IMR-90 (cell line): Measurements from ENCODE around the gene EPHA5. TPM values are rescaled to one million over a fixed set of nuclear protein-coding genes. Genes with fewer than 3 reads are reported as not detected.

Experiments used
- ATAC-seq: fragments of 200-7000 bp; cut with Tn5 transposase; 2 replicates; pipeline ENCODE4 v1.9.1; 2020; ENCODE audit warnings: low read depth, mild to moderate bottlenecking, moderate library complexity
- BruUV-seq: library from RNA; stranded (reverse); fragments of 400-500 nt; replicated peaks from 2 replicates; lab custom pipeline; 2021; lab: Mats Ljungman, UMichigan
- CTCF ChIA-PET: fragments of 300-600 bp; formaldehyde crosslinking; extraction: SDS; loops from one replicate; lab custom pipeline; 2021; ENCODE audit warnings: antibody characterized with exemption; lab: Yijun Ruan, JAX
- POLR2A ChIA-PET: fragments of 300-600 bp; sonication (Branson Sonifier 250); formaldehyde crosslinking; loops from one replicate; lab custom pipeline; 2022; ENCODE audit warnings: antibody characterized with exemption; ENCODE audit not compliant: unreplicated experiment; lab: Charles Lee
- DNase-seq: peaks from one replicate; pipeline ENCODE4 v3.0.0; 2013
- H2AFZ ChIP-seq: replicated peaks from 2 replicates; pipeline ENCODE3; 2013; ENCODE audit warnings: low read length, mild to moderate bottlenecking; ENCODE audit not compliant: poor library complexity
- H2AK5ac ChIP-seq: 2 replicates; pipeline ENCODE4 v1.6.1; 2013; ENCODE audit warnings: low read depth, low read length, inconsistent platforms
- H2AK9ac ChIP-seq: replicated peaks from 2 replicates; pipeline ENCODE3; 2013; ENCODE audit warnings: mild to moderate bottlenecking, low read depth, low read length, moderate library complexity; ENCODE audit not compliant: poor library complexity
- H2BK120ac ChIP-seq: 2 replicates; pipeline ENCODE4 v1.6.1; 2013; ENCODE audit warnings: low read depth, low read length, inconsistent platforms
- H2BK15ac ChIP-seq: 3 replicates; pipeline ENCODE4 v1.6.1; 2013; ENCODE audit warnings: low read depth, low read length, inconsistent platforms
- H2BK20ac ChIP-seq: 2 replicates; pipeline ENCODE4 v1.6.1; 2013; ENCODE audit warnings: low read depth, mild to moderate bottlenecking, inconsistent platforms, low read length, moderate library complexity
- H2BK5ac ChIP-seq: 2 replicates; pipeline ENCODE4 v1.6.1; 2013; ENCODE audit warnings: mild to moderate bottlenecking, low read depth, low read length, inconsistent platforms; ENCODE audit not compliant: poor library complexity, severe bottlenecking
- H3K14ac ChIP-seq: replicated peaks from 2 replicates; pipeline ENCODE4 v1.6.1; 2013; ENCODE audit warnings: low read depth, low read length, inconsistent platforms
- H3K18ac ChIP-seq: 2 replicates; pipeline ENCODE4 v1.6.1; 2013; ENCODE audit warnings: low read depth, low read length, control low read depth
- H3K23ac ChIP-seq: 2 replicates; pipeline ENCODE4 v1.6.1; 2013; ENCODE audit warnings: low read depth, low read length, inconsistent platforms
- H3K27ac ChIP-seq: 2 replicates; pipeline ENCODE4 v1.5.1; 2013; ENCODE audit warnings: mild to moderate bottlenecking, control low read depth, low read length; ENCODE audit not compliant: insufficient read depth
- H3K27me3 ChIP-seq: 2 replicates; pipeline ENCODE4 v1.6.1; 2013; ENCODE audit warnings: low read length; ENCODE audit not compliant: control insufficient read depth, insufficient read depth
- H3K36me3 ChIP-seq: 2 replicates; pipeline ENCODE4 v1.6.1; 2013; ENCODE audit warnings: low read length, mixed read lengths; ENCODE audit not compliant: control insufficient read depth, insufficient read depth
- H3K4ac ChIP-seq: 2 replicates; pipeline ENCODE4 v1.6.1; 2013; ENCODE audit warnings: low read depth, low read length, inconsistent platforms
- H3K4me1 ChIP-seq: 2 replicates; pipeline ENCODE4 v1.6.1; 2013; ENCODE audit warnings: low read length, mixed read lengths; ENCODE audit not compliant: control insufficient read depth, insufficient read depth
- H3K4me2 ChIP-seq: 2 replicates; pipeline ENCODE4 v1.6.1; 2013; ENCODE audit warnings: low read depth, mild to moderate bottlenecking, control low read depth, low read length, moderate library complexity
- H3K4me3 ChIP-seq: 2 replicates; pipeline ENCODE4 v1.5.1; 2013; ENCODE audit warnings: low read depth, mild to moderate bottlenecking, control low read depth, low read length, moderate library complexity; ENCODE audit not compliant: insufficient read depth
- H3K56ac ChIP-seq: 2 replicates; pipeline ENCODE4 v1.6.1; 2013; ENCODE audit warnings: low read length, inconsistent platforms; ENCODE audit not compliant: insufficient read depth; ENCODE audit errors: extremely low read depth
- H3K79me1 ChIP-seq, 2 experiments: 2 replicates each; pipeline ENCODE4 v1.6.1; 2013; ENCODE audit warnings: low read length in 2 of 2, inconsistent platforms in 1 of 2, low read depth in 1 of 2
- H3K9ac ChIP-seq: 2 replicates; pipeline ENCODE4 v1.6.1; 2013; ENCODE audit warnings: low read depth, low read length, control low read depth
- H3K9me1 ChIP-seq: 2 replicates; pipeline ENCODE4 v1.6.1; 2013; ENCODE audit warnings: low read length, inconsistent platforms; ENCODE audit not compliant: insufficient read depth
- H3K9me3 ChIP-seq: 2 replicates; pipeline ENCODE4 v1.6.1; 2013; ENCODE audit warnings: low read length; ENCODE audit not compliant: control insufficient read depth, insufficient read depth
- H4K20me1 ChIP-seq: 2 replicates; pipeline ENCODE4 v1.6.1; 2013; ENCODE audit warnings: low read length, inconsistent platforms; ENCODE audit not compliant: insufficient read depth
- H4K5ac ChIP-seq: 2 replicates; pipeline ENCODE4 v1.6.1; 2013; ENCODE audit warnings: mild to moderate bottlenecking, low read depth, low read length, control low read depth
- H4K8ac ChIP-seq, 2 experiments: 2 replicates each; pipeline ENCODE4 v1.6.1; 2013; ENCODE audit warnings: low read depth in 2 of 2, low read length in 2 of 2, control low read depth in 1 of 2, inconsistent platforms in 1 of 2
- H4K91ac ChIP-seq: 2 replicates; pipeline ENCODE4 v1.6.1; 2013; ENCODE audit warnings: low read depth, low read length, inconsistent platforms; ENCODE audit not compliant: insufficient read depth
- BHLHE40 ChIP-seq: fragments of 150-350 bp; IDR thresholded peaks from 2 replicates; pipeline ENCODE4 v1.6.1; 2016; ENCODE audit warnings: mild to moderate bottlenecking, low read depth, low read length
- CEBPB ChIP-seq: IDR thresholded peaks from 2 replicates; pipeline ENCODE4 v1.6.1; 2012; ENCODE audit warnings: low read depth, low read length, improper control_type of control experiment
- CHD1 ChIP-seq: IDR thresholded peaks from 2 replicates; pipeline ENCODE4 v1.6.1; 2012; ENCODE audit warnings: low read depth, low read length, improper control_type of control experiment
- FOS ChIP-seq: fragments of 150-350 bp; IDR thresholded peaks from 2 replicates; pipeline ENCODE4 v1.6.1; 2016; ENCODE audit warnings: low read depth, low read length
- MAFK ChIP-seq: IDR thresholded peaks from 2 replicates; pipeline ENCODE4 v1.6.1; 2012; ENCODE audit warnings: low read depth, low read length, improper control_type of control experiment
- MAZ ChIP-seq: IDR thresholded peaks from 2 replicates; pipeline ENCODE4 v1.6.1; 2012; ENCODE audit warnings: low read depth, mild to moderate bottlenecking, low read length, improper control_type of control experiment, moderate library complexity, borderline replicate concordance
- MXI1 ChIP-seq: IDR thresholded peaks from 2 replicates; pipeline ENCODE4 v1.6.1; 2012; ENCODE audit warnings: low read depth, mild to moderate bottlenecking, low read length, moderate library complexity, borderline replicate concordance
- NFE2L2 ChIP-seq: fragments of 150-350 bp; IDR thresholded peaks from 2 replicates; pipeline ENCODE4 v1.6.1; 2016; ENCODE audit warnings: low read depth, mild to moderate bottlenecking, low read length
- POLR2A ChIP-seq: IDR thresholded peaks from 2 replicates; pipeline ENCODE4 v1.6.1; 2012; ENCODE audit warnings: mild to moderate bottlenecking, low read depth, low read length
- RAD21 ChIP-seq: IDR thresholded peaks from 2 replicates; pipeline ENCODE4 v1.6.1; 2012; ENCODE audit warnings: low read length, improper control_type of control experiment
- RCOR1 ChIP-seq: IDR thresholded peaks from 2 replicates; pipeline ENCODE4 v1.6.1; 2012; ENCODE audit warnings: mild to moderate bottlenecking, low read length, improper control_type of control experiment; ENCODE audit not compliant: insufficient replicate concordance
- RFX5 ChIP-seq: IDR thresholded peaks from 2 replicates; pipeline ENCODE4 v1.8.0; 2012; ENCODE audit warnings: low read depth, mild to moderate bottlenecking, low read length, moderate library complexity
- SMC3 ChIP-seq: fragments of 150-350 bp; IDR thresholded peaks from 2 replicates; pipeline ENCODE4 v1.6.1; 2016; ENCODE audit warnings: low read depth, mild to moderate bottlenecking, antibody characterized with exemption, low read length, moderate library complexity
- WGBS, 2 experiments: methylation state at CpG; one replicate each; pipeline versions ENCODE4 v1.1.5 to v1.1.7; 2013; ENCODE audit warnings: missing lambda C conversion rate in 2 of 2; ENCODE audit not compliant: insufficient read length in 1 of 2; ENCODE audit errors: extremely low coverage in 2 of 2; 5-methylcytosine and 5-hydroxymethylcytosine counted together
- dilution Hi-C: fragments of 300-500 bp; cut with HindIII; formaldehyde crosslinking; loops from one replicate; pipeline ENCODE4 v1.14.3; 2018; ENCODE audit warnings: low sequenced_read_pairs; ENCODE audit not compliant: unreplicated experiment
- in situ Hi-C: fragments of 300-500 bp; cut with MboI; formaldehyde crosslinking; loops from 3 replicates; pipeline ENCODE4 v1.14.3; 2019; ENCODE audit warnings: low sequenced_read_pairs, inconsistent platforms, mixed read lengths
- intact Hi-C: fragments of 100-400 bp; cut with micrococcal nuclease; formaldehyde crosslinking; loops from 2 replicates; pipeline ENCODE4 v1.10.0; 2022
- polyA plus RNA-seq, 3 experiments: library from polyadenylated mRNA; depleted of rRNA; stranded (reverse); fragments of >200 nt; gene quantifications; 2 replicates each; pipeline ENCODE4 v1.2.3, GENCODE V29; 2012; ENCODE audit warnings: low replicate concordance in 1 of 3
- total RNA-seq: library from RNA; depleted of rRNA; stranded (reverse); fragments of >200 nt; gene quantifications from 2 replicates; pipeline ENCODE4 v1.2.3, GENCODE V29; 2012
- TF ChIP-seq, protein P1 (sequence below): fragments of 150-350 bp; IDR thresholded peaks from 2 replicates; pipeline ENCODE4 v1.6.1; 2016; ENCODE audit warnings: low read depth, mild to moderate bottlenecking, low read length, moderate library complexity, borderline replicate concordance
- TF ChIP-seq, protein P2 (sequence below): conservative IDR thresholded peaks from 2 replicates; pipeline ENCODE4 v1.5.1; 2012; ENCODE audit warnings: mild to moderate bottlenecking, low read depth, low read length, improper control_type of control experiment
- TF ChIP-seq, protein P3 (sequence below): fragments of 150-350 bp; IDR thresholded peaks from 2 replicates; pipeline ENCODE4 v1.6.1; 2017; ENCODE audit warnings: mild to moderate bottlenecking, antibody characterized with exemption, low read length, low read depth

Gene EPHA5
- total and polyA plus RNA-seq, 2 of the 4 experiments (the other 2 are of a cell fraction) = 0.07 to 0.18 TPM

DNA sequence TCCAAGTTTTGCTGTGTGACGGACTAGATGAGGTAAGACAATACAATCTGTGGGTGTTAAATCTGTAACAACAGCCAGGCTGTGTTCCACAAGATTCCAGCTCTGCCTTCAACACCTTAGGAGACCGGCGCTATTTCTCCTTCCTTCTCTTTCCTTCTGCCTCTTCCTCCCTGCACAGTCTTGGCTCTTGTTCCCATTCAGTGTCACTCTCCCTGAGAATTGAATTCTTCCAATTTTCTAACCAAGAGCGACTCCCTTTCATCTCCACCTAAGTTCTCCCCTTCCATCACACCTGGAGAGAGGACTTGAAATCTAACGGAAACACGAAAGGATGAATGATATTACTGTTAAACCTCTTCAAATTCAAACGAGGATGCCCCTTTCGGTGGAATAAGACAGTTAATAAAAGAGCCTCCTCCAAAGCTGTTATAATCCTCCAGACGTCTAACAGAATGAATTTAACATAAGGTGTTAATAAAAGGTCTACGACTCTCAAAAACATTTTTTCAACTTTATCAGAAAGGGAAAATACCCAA lies 2.7 kb downstream of the EPHA5 start:
- Histone ChIP-seq H3K23ac (no peak overlapping the region; the same call in 1 of the 2 replicates), H3K9me3 (no peaks in the 10 kb centered on the region), H2BK15ac (no peak overlapping the region), H3K18ac (no peak overlapping the region), H3K4me1 (no peaks in the 10 kb centered on the region), H3K9me1 (no peaks in the 10 kb centered on the region), H3K4me3 (no peak overlapping the region), H2AK5ac (no peak overlapping the region), H3K27me3 (peaks cover 24% of the 10 kb centered on the region), H2BK20ac (no peak overlapping the region), H3K9ac (no peak overlapping the region), H2BK120ac (no peak overlapping the region), H2AFZ (no peak overlapping the region), H3K14ac (no peak overlapping the region), H4K5ac (no peak overlapping the region), H3K79me1 (no peaks in the 10 kb centered on the region), H3K4me2 (no peak overlapping the region), H2AK9ac (no peak overlapping the region), H3K27ac (no peak overlapping the region), H4K91ac (no peak overlapping the region), H4K20me1 (no peaks in the 10 kb centered on the region), H3K36me3 (no peaks in the 10 kb centered on the region), H3K4ac (no peak overlapping the region), H3K56ac (no peak overlapping the region), H2BK5ac (no peak overlapping the region), H4K8ac (no peak overlapping the region)
- TF ChIP-seq CEBPB = no peak
- no peak for TF ChIP-seq MXI1
- no peak for TF ChIP-seq BHLHE40
- TF ChIP-seq RAD21 = no peak
- no peak for TF ChIP-seq SMC3
- TF ChIP-seq, protein P1, sequence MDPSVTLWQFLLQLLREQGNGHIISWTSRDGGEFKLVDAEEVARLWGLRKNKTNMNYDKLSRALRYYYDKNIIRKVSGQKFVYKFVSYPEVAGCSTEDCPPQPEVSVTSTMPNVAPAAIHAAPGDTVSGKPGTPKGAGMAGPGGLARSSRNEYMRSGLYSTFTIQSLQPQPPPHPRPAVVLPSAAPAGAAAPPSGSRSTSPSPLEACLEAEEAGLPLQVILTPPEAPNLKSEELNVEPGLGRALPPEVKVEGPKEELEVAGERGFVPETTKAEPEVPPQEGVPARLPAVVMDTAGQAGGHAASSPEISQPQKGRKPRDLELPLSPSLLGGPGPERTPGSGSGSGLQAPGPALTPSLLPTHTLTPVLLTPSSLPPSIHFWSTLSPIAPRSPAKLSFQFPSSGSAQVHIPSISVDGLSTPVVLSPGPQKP = no peak
- TF ChIP-seq RCOR1 = no peak
- TF ChIP-seq, protein P2, sequence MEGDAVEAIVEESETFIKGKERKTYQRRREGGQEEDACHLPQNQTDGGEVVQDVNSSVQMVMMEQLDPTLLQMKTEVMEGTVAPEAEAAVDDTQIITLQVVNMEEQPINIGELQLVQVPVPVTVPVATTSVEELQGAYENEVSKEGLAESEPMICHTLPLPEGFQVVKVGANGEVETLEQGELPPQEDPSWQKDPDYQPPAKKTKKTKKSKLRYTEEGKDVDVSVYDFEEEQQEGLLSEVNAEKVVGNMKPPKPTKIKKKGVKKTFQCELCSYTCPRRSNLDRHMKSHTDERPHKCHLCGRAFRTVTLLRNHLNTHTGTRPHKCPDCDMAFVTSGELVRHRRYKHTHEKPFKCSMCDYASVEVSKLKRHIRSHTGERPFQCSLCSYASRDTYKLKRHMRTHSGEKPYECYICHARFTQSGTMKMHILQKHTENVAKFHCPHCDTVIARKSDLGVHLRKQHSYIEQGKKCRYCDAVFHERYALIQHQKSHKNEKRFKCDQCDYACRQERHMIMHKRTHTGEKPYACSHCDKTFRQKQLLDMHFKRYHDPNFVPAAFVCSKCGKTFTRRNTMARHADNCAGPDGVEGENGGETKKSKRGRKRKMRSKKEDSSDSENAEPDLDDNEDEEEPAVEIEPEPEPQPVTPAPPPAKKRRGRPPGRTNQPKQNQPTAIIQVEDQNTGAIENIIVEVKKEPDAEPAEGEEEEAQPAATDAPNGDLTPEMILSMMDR = no peak
- TF ChIP-seq MAZ = no peak
- no peak for TF ChIP-seq RFX5
- TF ChIP-seq FOS = no peak
- TF ChIP-seq, protein P3, sequence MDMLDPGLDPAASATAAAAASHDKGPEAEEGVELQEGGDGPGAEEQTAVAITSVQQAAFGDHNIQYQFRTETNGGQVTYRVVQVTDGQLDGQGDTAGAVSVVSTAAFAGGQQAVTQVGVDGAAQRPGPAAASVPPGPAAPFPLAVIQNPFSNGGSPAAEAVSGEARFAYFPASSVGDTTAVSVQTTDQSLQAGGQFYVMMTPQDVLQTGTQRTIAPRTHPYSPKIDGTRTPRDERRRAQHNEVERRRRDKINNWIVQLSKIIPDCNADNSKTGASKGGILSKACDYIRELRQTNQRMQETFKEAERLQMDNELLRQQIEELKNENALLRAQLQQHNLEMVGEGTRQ = no peak
- no peak for TF ChIP-seq CHD1
- no peak for TF ChIP-seq MAFK
- TF ChIP-seq POLR2A = no peak
- no peak for TF ChIP-seq NFE2L2
- intact Hi-C loops = no loop called here
- ATAC-seq = no peak
- no peak for DNase-seq
- no CpG with 5 or more reads among the region's 10 CpGs for WGBS, 2 experiments
- in situ Hi-C loops = no loop called here
- CTCF ChIA-PET = no interaction called here
- POLR2A ChIA-PET = no interaction called here
- BruUV-seq = no TSS peak
- dilution Hi-C loops = no loop called here
